Loucy (cell line): ENCODE data around the gene KRTAP17-1.

ENCODE experiments used
- EZH2phosphoT487 ChIP-seq: fragments of 200-600 bp; IDR thresholded peaks from 2 replicates; pipeline ENCODE4 v1.6.1; 2018; ENCODE audit warnings: antibody characterized with exemption, mild to moderate bottlenecking, moderate library complexity, borderline replicate concordance
- TF ChIP-seq, protein P1 (sequence below): fragments of 200-600 bp; sonication (generic); conservative IDR thresholded peaks from 2 replicates; pipeline ENCODE4 v1.5.1; 2014; ENCODE audit warnings: mild to moderate bottlenecking, antibody characterized with exemption, low read length

GRCh38 chr17:41325126-41325525 lies 9.6 kb upstream of the KRTAP17-1 start:
- TF ChIP-seq, protein P1, sequence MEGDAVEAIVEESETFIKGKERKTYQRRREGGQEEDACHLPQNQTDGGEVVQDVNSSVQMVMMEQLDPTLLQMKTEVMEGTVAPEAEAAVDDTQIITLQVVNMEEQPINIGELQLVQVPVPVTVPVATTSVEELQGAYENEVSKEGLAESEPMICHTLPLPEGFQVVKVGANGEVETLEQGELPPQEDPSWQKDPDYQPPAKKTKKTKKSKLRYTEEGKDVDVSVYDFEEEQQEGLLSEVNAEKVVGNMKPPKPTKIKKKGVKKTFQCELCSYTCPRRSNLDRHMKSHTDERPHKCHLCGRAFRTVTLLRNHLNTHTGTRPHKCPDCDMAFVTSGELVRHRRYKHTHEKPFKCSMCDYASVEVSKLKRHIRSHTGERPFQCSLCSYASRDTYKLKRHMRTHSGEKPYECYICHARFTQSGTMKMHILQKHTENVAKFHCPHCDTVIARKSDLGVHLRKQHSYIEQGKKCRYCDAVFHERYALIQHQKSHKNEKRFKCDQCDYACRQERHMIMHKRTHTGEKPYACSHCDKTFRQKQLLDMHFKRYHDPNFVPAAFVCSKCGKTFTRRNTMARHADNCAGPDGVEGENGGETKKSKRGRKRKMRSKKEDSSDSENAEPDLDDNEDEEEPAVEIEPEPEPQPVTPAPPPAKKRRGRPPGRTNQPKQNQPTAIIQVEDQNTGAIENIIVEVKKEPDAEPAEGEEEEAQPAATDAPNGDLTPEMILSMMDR: no peak
- no peak for TF ChIP-seq EZH2phosphoT487
